B cell (primary cell): ENCODE data around the gene TCFL5. TPM values are rescaled to one million over a fixed set of nuclear protein-coding genes. Genes with fewer than 3 reads are reported as not detected.

ENCODE experiments used
- ATAC-seq: fragments of 200-7000 bp; cut with Tn5 transposase; one replicate; pipeline ENCODE4 v1.10.0; 2021; ENCODE audit warnings: low read depth, mild to moderate bottlenecking, moderate number of reproducible peaks, moderate library complexity
- CTCF ChIA-PET: fragments of 350-600 bp; sonication (Branson Sonifier 250); formaldehyde crosslinking; loops from one replicate; lab custom pipeline; 2021; ENCODE audit warnings: antibody characterized with exemption, inconsistent platforms; lab: Charles Lee
- POLR2A ChIA-PET: fragments of 350-600 bp; sonication (Branson Sonifier 250); formaldehyde crosslinking; loops from one replicate; lab custom pipeline; 2021; ENCODE audit warnings: antibody characterized with exemption; lab: Charles Lee
- DNase-seq: peaks from one replicate; pipeline ENCODE4 v3.0.0; 2013
- H2AFZ ChIP-seq: 2 replicates; pipeline ENCODE4 v1.6.1; 2012; ENCODE audit warnings: mild to moderate bottlenecking, low read depth, low read length; ENCODE audit not compliant: insufficient read depth, poor library complexity, severe bottlenecking
- H3K27ac ChIP-seq, 2 donors: 1 replicate in 1 of 2; 2 replicates in 1 of 2; pipeline ENCODE4 v1.5.1; 2012 to 2013; ENCODE audit warnings: low read length in 2 of 2, mild to moderate bottlenecking in 2 of 2, moderate library complexity in 1 of 2
- H3K27me3 ChIP-seq, 4 experiments: fragments of 200-600 bp in 1 of 4; sonication (generic) in 1 of 4; replicated peaks in 1 of 4; 1 replicate in 2 of 4; 2 replicates in 2 of 4; pipeline versions ENCODE4 v1.6.1 to v1.7.0; 2013 to 2016; ENCODE audit warnings: low read length in 3 of 4, mild to moderate bottlenecking in 2 of 4, mixed read lengths in 1 of 4, moderate library complexity in 1 of 4; ENCODE audit not compliant: insufficient read depth in 4 of 4, control insufficient read depth in 3 of 4; ENCODE audit errors: control extremely low read depth in 1 of 4
- H3K36me3 ChIP-seq, 2 experiments: replicated peaks in 1 of 2; 1 replicate in 1 of 2; 2 replicates in 1 of 2; pipeline versions ENCODE4 v1.6.1 to v1.7.1; 2013; ENCODE audit warnings: low read length in 1 of 2; ENCODE audit not compliant: insufficient read depth in 2 of 2, control insufficient read depth in 1 of 2; ENCODE audit errors: control extremely low read depth in 1 of 2, extremely low read depth in 1 of 2
- H3K4me1 ChIP-seq, 2 donors: fragments of 200-600 bp in 1 of 2; sonication (generic) in 1 of 2; 1 replicate in 1 of 2; 2 replicates in 1 of 2; pipeline versions ENCODE4 v1.5.1 to v1.6.1; 2013 to 2017; ENCODE audit warnings: low read length in 2 of 2; ENCODE audit not compliant: control insufficient read depth in 2 of 2, insufficient read depth in 2 of 2
- H3K4me2 ChIP-seq: replicated peaks from 2 replicates; pipeline ENCODE3; 2012; ENCODE audit warnings: mild to moderate bottlenecking, low read depth, low read length; ENCODE audit not compliant: poor library complexity, severe bottlenecking
- H3K4me3 ChIP-seq, 5 experiments: fragments of 200-600 bp in 1 of 5; sonication (generic) in 1 of 5; 1 replicate in 3 of 5; 2 replicates in 2 of 5; pipeline versions ENCODE4 v1.5.1 to v1.7.0; 2011 to 2016; ENCODE audit warnings: low read length in 4 of 5, mild to moderate bottlenecking in 4 of 5, low read depth in 2 of 5, control low read depth in 1 of 5, moderate library complexity in 1 of 5; ENCODE audit not compliant: insufficient read depth in 1 of 5; ENCODE audit errors: control extremely low read depth in 1 of 5, extremely low read depth in 1 of 5
- H3K79me2 ChIP-seq: fragments of 200-600 bp; sonication (generic); one replicate; pipeline ENCODE4 v1.6.0; 2016; ENCODE audit warnings: low read length; ENCODE audit not compliant: control insufficient read depth, insufficient read depth
- H3K9ac ChIP-seq: fragments of 200-600 bp; sonication (generic); 2 replicates; pipeline ENCODE4 v1.6.1; 2017; ENCODE audit warnings: mild to moderate bottlenecking, low read length, moderate library complexity
- H3K9me3 ChIP-seq, 3 donors: one replicate each; pipeline versions ENCODE4 v1.6.1 to v1.7.1; 2013; ENCODE audit warnings: low read length in 2 of 3; ENCODE audit not compliant: control insufficient read depth in 2 of 3, insufficient read depth in 1 of 3; ENCODE audit errors: control extremely low read depth in 1 of 3
- H4K20me1 ChIP-seq: 2 replicates; pipeline ENCODE4 v1.6.0; 2012; ENCODE audit warnings: mild to moderate bottlenecking, low read length; ENCODE audit not compliant: insufficient read depth, control insufficient read depth, poor library complexity, severe bottlenecking
- H3K27ac Mint-ChIP-seq: one replicate; pipeline ENCODE4 v1.8.0; 2021; ENCODE audit warnings: mixed read lengths
- H3K27me3 Mint-ChIP-seq: one replicate; pipeline ENCODE4 v1.8.0; 2021; ENCODE audit warnings: mixed read lengths
- H3K4me1 Mint-ChIP-seq: one replicate; pipeline ENCODE4 v1.8.0; 2021; ENCODE audit warnings: mixed read lengths
- H3K4me3 Mint-ChIP-seq: one replicate; pipeline ENCODE4 v1.8.0; 2021; ENCODE audit warnings: mixed read lengths
- H3K9me3 Mint-ChIP-seq: one replicate; pipeline ENCODE4 v1.8.0; 2022; ENCODE audit warnings: mixed read lengths; ENCODE audit not compliant: insufficient read depth
- CTCF ChIP-seq: fragments of 200-600 bp; IDR thresholded peaks from one replicate; pipeline ENCODE4 v1.8.0; 2022; ENCODE audit warnings: antibody characterized with exemption, mild to moderate bottlenecking
- EZH2 ChIP-seq: IDR thresholded peaks from 2 replicates; pipeline ENCODE4 v1.6.1; 2012; ENCODE audit warnings: borderline replicate concordance, low read depth, mild to moderate bottlenecking, moderate library complexity, low read length; ENCODE audit not compliant: insufficient read depth, poor library complexity, severe bottlenecking
- WGBS: methylation state at CpG from one replicate; pipeline ENCODE4 v1.1.5; 2013; ENCODE audit warnings: missing lambda C conversion rate; ENCODE audit not compliant: insufficient coverage; 5-methylcytosine and 5-hydroxymethylcytosine counted together
- intact Hi-C: fragments of 100-400 bp; cut with micrococcal nuclease; formaldehyde crosslinking; loops from one replicate; pipeline ENCODE4 v1.10.0; 2022
- polyA plus RNA-seq: library from polyadenylated mRNA; depleted of rRNA; stranded (reverse); fragments of >200 nt; gene quantifications from 2 replicates; pipeline ENCODE4 v1.2.3, GENCODE V29; 2012
- total RNA-seq, 2 donors: library from RNA; stranded (reverse); fragments of 120-200 nt in 1 of 2; gene quantifications; 1 replicate in 1 of 2; 2 replicates in 1 of 2; pipeline versions ENCODE4 v1.2.3 to v1.2.4, GENCODE V29; 2013 to 2022

TCFL5 gene
- total and polyA plus RNA-seq, 2 donors (not counting 1 experiment from before 2014, with no cell fraction given) = 2.0 to 16.2 TPM

GRCh38 chr20:62908971-62909791 lies 47.6 kb upstream of the TCFL5 start:
- Mint-ChIP-seq H3K4me1 (peaks cover 9% of the 10 kb centered on the region), H3K27me3 (no peaks in the 10 kb centered on the region), H3K4me3 (no peak overlapping the region), H3K9me3 (no peaks in the 10 kb centered on the region), H3K27ac (peak overlapping the region; percentile 67)
- Histone ChIP-seq H3K4me3 (no peak overlapping the region), H3K27ac (no peak overlapping the region), H3K27me3 (no peaks in the 10 kb centered on the region), H3K36me3 (peaks cover 10 to 94% of the 10 kb centered on the region in 2 experiments), H2AFZ (no peak overlapping the region), H4K20me1 (peaks cover 92% of the 10 kb centered on the region), H3K4me2 (no peak overlapping the region), H3K4me1 (no peaks in the 10 kb centered on the region), H3K79me2 (peaks cover 86% of the 10 kb centered on the region), H3K9ac (no peak overlapping the region), H3K9me3 (no peaks in the 10 kb centered on the region)
- ChIA-PET POLR2A (interaction anchor here (0.7 kb wide), 1 partner anchor 13 kb away, joined by 3 read pairs; no protein-coding TSS in a partner anchor), CTCF (interaction anchor here (1.0 to 2.4 kb wide), 5 partner anchors 8 to 100 kb away, joined by 3 to 22 read pairs (median 5); partner anchors contain the start of gene GID8)
- DNase-seq = no peak
- WGBS = 86% methylated on average over 13 of the region's 18 CpGs
- ATAC-seq = no peak
- intact Hi-C loops = no loop called here
- TF ChIP-seq CTCF (no peak), EZH2 (no peak)
